CD4-positive, alpha-beta memory T cell (primary cell): ENCODE data around the gene SNORC. TPM values are rescaled to one million over a fixed set of nuclear protein-coding genes. Genes with fewer than 3 reads are reported as not detected.

Experiments
- CTCF ChIA-PET: fragments of 350-600 bp; sonication (Branson Sonifier 250); formaldehyde crosslinking; loops from one replicate; lab custom pipeline; 2021; ENCODE audit warnings: inconsistent platforms; ENCODE audit not compliant: partially characterized antibody; lab: Charles Lee
- POLR2A ChIA-PET: fragments of 350-600 bp; sonication (Branson Sonifier 250); formaldehyde crosslinking; loops from one replicate; lab custom pipeline; 2021; ENCODE audit not compliant: partially characterized antibody; lab: Charles Lee
- DNase-seq, 5 donors: peaks; one replicate each; pipeline versions ENCODE4 v3.0.0 to v3.0.0-alpha.2; 2020 to 2022; ENCODE audit warnings: mixed read lengths in 1 of 5
- H3K27ac ChIP-seq: one replicate; pipeline ENCODE4 v1.7.0; 2013; ENCODE audit warnings: low read depth, low read length
- H3K27me3 ChIP-seq: 2 replicates; pipeline ENCODE4 v1.7.0; 2013; ENCODE audit warnings: mild to moderate bottlenecking, low read length, moderate library complexity; ENCODE audit not compliant: insufficient read depth
- H3K36me3 ChIP-seq: 2 replicates; pipeline ENCODE4 v1.7.0; 2013; ENCODE audit warnings: mild to moderate bottlenecking, low read length, moderate library complexity; ENCODE audit not compliant: insufficient read depth
- H3K4me1 ChIP-seq: 2 replicates; pipeline ENCODE4 v1.7.0; 2013; ENCODE audit warnings: mild to moderate bottlenecking, low read length, moderate library complexity; ENCODE audit not compliant: insufficient read depth
- H3K4me3 ChIP-seq, 2 donors: one replicate each; pipeline ENCODE4 v1.7.0; 2013; ENCODE audit warnings: low read length in 2 of 2, mild to moderate bottlenecking in 1 of 2
- H3K9me3 ChIP-seq, 2 donors: one replicate each; pipeline ENCODE4 v1.7.0; 2013; ENCODE audit warnings: low read length in 2 of 2, control low read depth in 1 of 2; ENCODE audit not compliant: control insufficient read depth in 1 of 2
- H3K27ac Mint-ChIP-seq, 7 donors: one replicate each; pipeline ENCODE4 v1.8.0; 2020 to 2021; ENCODE audit warnings: mixed read lengths in 7 of 7, mild to moderate bottlenecking in 6 of 7, inconsistent platforms in 3 of 7, moderate library complexity in 3 of 7
- H3K27me3 Mint-ChIP-seq, 2 donors: one replicate each; pipeline ENCODE4 v1.8.0; 2020 to 2021; ENCODE audit warnings: mixed read lengths in 2 of 2
- H3K36me3 Mint-ChIP-seq, 2 donors: one replicate each; pipeline ENCODE4 v1.8.0; 2020 to 2021; ENCODE audit warnings: mixed read lengths in 2 of 2, inconsistent platforms in 1 of 2, mild to moderate bottlenecking in 1 of 2
- H3K4me1 Mint-ChIP-seq, 4 donors: one replicate each; pipeline ENCODE4 v1.8.0; 2020 to 2021; ENCODE audit warnings: mixed read lengths in 4 of 4, mild to moderate bottlenecking in 1 of 4
- H3K4me3 Mint-ChIP-seq, 8 donors: one replicate each; pipeline ENCODE4 v1.8.0; 2020 to 2021; ENCODE audit warnings: mixed read lengths in 8 of 8, mild to moderate bottlenecking in 7 of 8, moderate library complexity in 6 of 8, inconsistent platforms in 3 of 8
- H3K9me3 Mint-ChIP-seq, 8 donors: one replicate each; pipeline ENCODE4 v1.8.0; 2020 to 2021; ENCODE audit warnings: mixed read lengths in 8 of 8, mild to moderate bottlenecking in 5 of 8, inconsistent platforms in 3 of 8, moderate library complexity in 1 of 8
- intact Hi-C: fragments of 100-400 bp; cut with micrococcal nuclease; formaldehyde crosslinking; loops from one replicate; pipeline ENCODE4 v1.15.1; 2023
- polyA plus RNA-seq, 2 donors: library from polyadenylated mRNA; unstranded; fragments of 300-500 nt; fragmentation: Illumina TruSeq; gene quantifications; one replicate each; pipeline ENCODE4 v1.2.3, GENCODE V29; 2021
- total RNA-seq, 2 experiments: library from RNA; stranded (reverse); gene quantifications; one replicate each; pipeline ENCODE4 v1.2.3, GENCODE V29; 2021

SNORC gene
- total RNA-seq = 1 to 10 TPM; 1.4 to 1.5 TPM
- under 1 TPM in 1 of 2 donors, not detected in 1; 0.14 TPM for polyA plus RNA-seq

DNA sequence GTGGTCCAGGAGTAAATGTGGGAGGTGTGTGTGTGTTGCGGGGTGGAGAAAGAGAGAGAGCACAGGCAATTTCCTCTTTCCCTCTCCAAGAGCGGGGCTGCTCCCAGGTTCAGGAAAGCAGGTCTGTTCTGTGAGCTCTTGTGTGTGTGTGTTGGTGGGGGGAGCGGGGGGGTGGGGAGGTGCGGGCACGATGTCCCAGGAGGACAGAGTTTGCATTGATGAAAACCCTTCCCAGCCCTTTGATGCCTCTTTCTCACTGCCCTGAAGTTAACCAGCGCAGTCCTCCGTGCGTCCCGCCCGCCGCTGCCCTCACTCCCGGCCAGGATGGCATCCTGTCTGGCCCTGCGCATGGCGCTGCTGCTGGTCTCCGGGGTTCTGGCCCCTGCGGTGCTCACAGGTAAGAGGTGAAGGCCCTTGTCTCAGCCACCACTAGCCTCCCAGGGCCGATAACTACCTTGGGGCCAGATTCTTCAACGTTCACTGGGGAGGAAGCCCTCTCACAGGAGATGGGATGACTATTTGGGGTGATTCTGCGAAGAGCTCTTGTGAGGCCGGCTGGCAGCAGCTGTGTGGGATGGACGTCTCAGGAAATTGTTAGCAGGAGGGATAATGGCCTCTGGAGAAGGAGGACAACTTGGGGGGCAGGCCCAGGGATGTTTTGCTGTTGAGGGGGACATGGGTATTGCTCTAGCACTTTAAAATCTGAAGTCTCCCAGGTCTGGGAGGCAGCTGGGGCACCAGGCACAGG is at the start of gene SNORC:
Gene SNORC (plus strand): TSS at position 247 of the 748 bp plus-strand sequence. CDS start 78 bp downstream, at position 325.
- intact Hi-C loops = no loop called here
- Mint-ChIP-seq H3K4me3 (no peak within 1 kb of the TSS), H3K4me1 (peaks cover 0 to 3% (median under 1%) of the 10 kb centered on the region in 4 donors), H3K27ac (peak within 1 kb of the TSS in 1 of 7 donors; percentile 56), H3K27me3 (peaks cover 6 to 8% of the 10 kb centered on the region in 2 donors), H3K36me3 (peaks cover 0 to 3% of the 10 kb centered on the region in 2 donors), H3K9me3 (no peaks in the 10 kb centered on the region)
- POLR2A ChIA-PET = no interaction called here
- H3K27ac ChIP-seq = no peak within 1 kb of the TSS
- no peaks in the 10 kb centered on the region for H3K9me3 ChIP-seq
- no peaks in the 10 kb centered on the region for H3K36me3 ChIP-seq
- DNase-seq = no peak
- no peaks in the 10 kb centered on the region for H3K4me1 ChIP-seq
- H3K27me3 ChIP-seq = no peaks in the 10 kb centered on the region
- CTCF ChIA-PET = interaction anchor here (0.9 to 1.2 kb wide), 2 partner anchors 15 to 389 kb away, joined by 3 read pairs; no protein-coding TSS in a partner anchor
- no peak within 1 kb of the TSS for H3K4me3 ChIP-seq

DNA sequence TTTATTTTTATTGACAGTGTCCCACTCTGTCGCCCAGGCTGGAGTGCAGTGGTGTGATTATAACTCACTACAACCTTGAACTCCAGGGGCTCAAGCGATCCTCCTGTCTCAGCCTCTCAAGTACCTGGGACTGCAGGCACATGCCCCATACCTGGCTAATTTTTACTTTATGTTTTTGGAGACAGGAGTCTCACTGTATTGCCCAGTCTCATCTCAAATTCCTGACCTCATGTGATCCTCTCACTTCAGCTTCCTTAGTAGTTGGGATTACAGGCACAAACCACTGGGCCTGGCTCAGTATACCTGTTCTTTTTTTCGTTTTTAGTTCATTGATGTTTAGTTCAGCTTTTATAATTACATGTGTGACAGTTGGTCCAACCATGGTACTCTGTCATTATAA is 40.1 kb upstream of the SNORC start:
- CTCF ChIA-PET = no interaction called here
- no peak overlapping the region for H3K4me3 Mint-ChIP-seq
- peaks cover 7 to 14% (median 9%) of the 10 kb centered on the region in 4 donors for H3K4me1 Mint-ChIP-seq
- H3K27me3 ChIP-seq = no peaks in the 10 kb centered on the region
- peaks cover 60 to 70% of the 10 kb centered on the region in 2 donors for H3K36me3 Mint-ChIP-seq
- H3K27me3 Mint-ChIP-seq = no peaks in the 10 kb centered on the region
- peaks cover 32% of the 10 kb centered on the region for H3K36me3 ChIP-seq
- H3K4me1 ChIP-seq = no peaks in the 10 kb centered on the region
- no peak overlapping the region for H3K4me3 ChIP-seq
- no peaks in the 10 kb centered on the region for H3K9me3 Mint-ChIP-seq
- H3K27ac ChIP-seq = no peak overlapping the region
- H3K9me3 ChIP-seq = no peaks in the 10 kb centered on the region
- POLR2A ChIA-PET = no interaction called here
- no peak for DNase-seq
- peak overlapping the region in 1 of 7 donors; percentile 38 for H3K27ac Mint-ChIP-seq
- intact Hi-C loops = no loop called here

DNA sequence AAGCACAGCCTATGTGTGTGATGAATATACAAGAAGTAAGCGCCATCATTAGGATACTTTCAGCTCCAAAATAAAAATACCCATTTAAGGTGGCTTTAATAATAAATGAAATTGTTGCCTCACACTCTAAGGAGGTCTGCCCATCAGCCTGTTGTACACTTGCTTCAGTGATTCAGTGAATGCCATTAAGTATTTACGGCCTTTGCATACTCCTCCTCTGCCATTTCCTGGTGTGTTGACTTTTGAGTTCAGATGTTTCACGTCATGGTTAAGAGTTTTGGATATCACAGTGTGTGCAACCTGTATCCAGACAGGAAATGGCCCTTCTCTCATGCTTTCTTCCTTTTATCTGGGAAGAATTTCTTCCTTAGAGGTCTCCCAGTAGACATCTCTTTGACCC is 38.6 kb upstream of the SNORC start:
- peaks cover under 1% of the 10 kb centered on the region for H3K4me1 ChIP-seq
- Mint-ChIP-seq H3K9me3 (no peaks in the 10 kb centered on the region), H3K36me3 (peaks cover 46 to 66% of the 10 kb centered on the region in 2 donors), H3K4me1 (peaks cover 8 to 15% (median 10%) of the 10 kb centered on the region in 4 donors), H3K4me3 (no peak overlapping the region), H3K27ac (no peak overlapping the region), H3K27me3 (no peaks in the 10 kb centered on the region)
- no peak for DNase-seq
- H3K27ac ChIP-seq = no peak overlapping the region
- no peaks in the 10 kb centered on the region for H3K9me3 ChIP-seq
- intact Hi-C loops = no loop called here
- H3K4me3 ChIP-seq = no peak overlapping the region
- H3K36me3 ChIP-seq = peaks cover 39% of the 10 kb centered on the region
- ChIA-PET POLR2A (no interaction called here), CTCF (no interaction called here)
- H3K27me3 ChIP-seq = no peaks in the 10 kb centered on the region

- H3K27ac Mint-ChIP-seq = peak overlapping the region in 3 of 7 donors; percentile 50 to 88 (median 50)
- no peak overlapping the region for H3K4me3 ChIP-seq
- no peaks in the 10 kb centered on the region for H3K27me3 ChIP-seq
- H3K4me1 Mint-ChIP-seq = peaks cover 24 to 31% (median 26%) of the 10 kb centered on the region in 4 donors
- no peaks in the 10 kb centered on the region for H3K27me3 Mint-ChIP-seq
- no peaks in the 10 kb centered on the region for H3K9me3 Mint-ChIP-seq
- ChIA-PET CTCF (interaction anchor here (1.1 kb wide), 1 partner anchor 19 kb away, joined by 4 read pairs; no protein-coding TSS in a partner anchor), POLR2A (no interaction called here)
- H3K36me3 Mint-ChIP-seq = peaks cover 42 to 71% of the 10 kb centered on the region in 2 donors
- H3K36me3 ChIP-seq = peaks cover 46% of the 10 kb centered on the region
- peaks cover 24% of the 10 kb centered on the region for H3K4me1 ChIP-seq
- H3K27ac ChIP-seq = no peak overlapping the region
- no peaks in the 10 kb centered on the region for H3K9me3 ChIP-seq
- no peak for DNase-seq
- no peak overlapping the region for H3K4me3 Mint-ChIP-seq
- intact Hi-C loops = no loop called here
These were observed 36.2 kb upstream of the SNORC start for GRCh38 chr2:232833830-232834229.

DNA sequence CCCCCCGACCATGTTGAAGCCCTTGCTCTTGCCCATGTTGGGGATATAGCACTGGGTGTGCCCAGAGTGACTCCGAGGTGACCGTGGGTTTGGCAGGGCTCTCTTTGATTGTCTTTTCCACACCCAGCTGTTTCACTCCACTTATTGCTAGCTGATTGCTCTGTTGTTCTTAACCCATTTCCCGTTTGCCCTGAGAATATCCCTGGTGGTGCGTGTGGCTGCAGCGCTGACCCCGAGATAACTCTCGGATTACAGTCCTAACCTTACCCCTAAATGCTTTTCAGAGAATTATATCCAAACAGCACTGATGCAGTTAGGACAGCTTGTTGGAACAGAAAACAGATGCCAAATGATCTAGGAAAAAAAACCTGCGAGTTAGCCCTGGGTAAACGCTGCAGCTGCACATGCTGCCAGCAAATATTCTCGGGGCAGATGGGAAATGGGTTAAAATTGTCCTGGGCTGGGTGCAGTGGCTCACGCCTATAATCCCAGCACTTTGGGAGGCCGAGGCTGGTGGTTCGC is 34.3 kb upstream of the SNORC start:
- Histone ChIP-seq H3K4me1 (peaks cover 34% of the 10 kb centered on the region), H3K27ac (no peak overlapping the region), H3K36me3 (peaks cover 58% of the 10 kb centered on the region), H3K27me3 (no peaks in the 10 kb centered on the region), H3K4me3 (no peak overlapping the region), H3K9me3 (no peaks in the 10 kb centered on the region)
- Mint-ChIP-seq H3K36me3 (peaks cover 36 to 76% of the 10 kb centered on the region in 2 donors), H3K27ac (peak overlapping the region in 4 of 7 donors; percentile 2 to 35 (median 22)), H3K27me3 (no peaks in the 10 kb centered on the region), H3K4me1 (peaks cover 29 to 42% (median 34%) of the 10 kb centered on the region in 4 donors), H3K9me3 (no peaks in the 10 kb centered on the region), H3K4me3 (no peak overlapping the region)
- POLR2A ChIA-PET = no interaction called here
- DNase-seq = no peak
- intact Hi-C loops = loop anchor here (5.0 kb wide), 1 partner anchor 228 kb away; no protein-coding TSS in a partner anchor
- CTCF ChIA-PET = no interaction called here

GRCh38 chr2:232836934-232837333 is 33.1 kb upstream of the SNORC start:
- intact Hi-C loops = loop anchor here (5.0 kb wide), 1 partner anchor 230 kb away; no protein-coding TSS in a partner anchor
- Histone ChIP-seq H3K9me3 (no peaks in the 10 kb centered on the region), H3K27me3 (no peaks in the 10 kb centered on the region), H3K4me3 (no peak overlapping the region), H3K4me1 (peaks cover 34% of the 10 kb centered on the region), H3K27ac (peak overlapping the region; percentile 5), H3K36me3 (peaks cover 56% of the 10 kb centered on the region)
- Mint-ChIP-seq H3K27ac (peak overlapping the region; percentile 67 to 90 (median 79)), H3K9me3 (no peaks in the 10 kb centered on the region), H3K27me3 (no peaks in the 10 kb centered on the region), H3K36me3 (peaks cover 32 to 72% of the 10 kb centered on the region in 2 donors), H3K4me3 (peak overlapping the region in 4 of 8 donors; percentile 6 to 71 (median 54)), H3K4me1 (peaks cover 29 to 42% (median 34%) of the 10 kb centered on the region in 4 donors)
- no peak for DNase-seq
- CTCF ChIA-PET = interaction anchor here (0.9 to 1.6 kb wide), 2 partner anchors 13 to 414 kb away, joined by 4 to 5 read pairs; no protein-coding TSS in a partner anchor
- POLR2A ChIA-PET = interaction anchor here (0.9 kb wide), 1 partner anchor 13 kb away, joined by 3 read pairs; no protein-coding TSS in a partner anchor

- Histone ChIP-seq H3K4me3 (no peak overlapping the region), H3K36me3 (peaks cover 60% of the 10 kb centered on the region)
- H3K36me3 Mint-ChIP-seq = peaks cover 35 to 72% of the 10 kb centered on the region in 2 donors
These were observed 31.6 kb upstream of the SNORC start for GRCh38 chr2:232838406-232838874.

More at GRCh38 chr2:232838406-232838874, 31.6 kb upstream of the SNORC start:
- ChIA-PET CTCF (no interaction called here), POLR2A (no interaction called here)
- Histone ChIP-seq H3K4me1 (peaks cover 34% of the 10 kb centered on the region), H3K27me3 (no peaks in the 10 kb centered on the region), H3K9me3 (no peaks in the 10 kb centered on the region), H3K27ac (peak overlapping the region; percentile 23)
- peaks cover 28 to 39% (median 32%) of the 10 kb centered on the region in 4 donors for H3K4me1 Mint-ChIP-seq
- no peaks in the 10 kb centered on the region for H3K9me3 Mint-ChIP-seq
- peak overlapping the region in 7 of 8 donors; percentile 23 to 69 (median 59) for H3K4me3 Mint-ChIP-seq
- DNase-seq = peak; percentile 38 to 85 (median 49)
- H3K27me3 Mint-ChIP-seq = no peaks in the 10 kb centered on the region
- intact Hi-C loops = loop anchor here (5.0 kb wide), 1 partner anchor 231 kb away; no protein-coding TSS in a partner anchor
- peak overlapping the region; percentile 78 to 91 (median 87) for H3K27ac Mint-ChIP-seq
